Measurements from ENCODE around the gene CDC27.
"Not testable (repeated sequence)": the region's sequence is repeated elsewhere in the genome, so short reads cannot be mapped to it uniquely, and the experiment has no call there.

- TF ChIP-seq, protein P1, sequence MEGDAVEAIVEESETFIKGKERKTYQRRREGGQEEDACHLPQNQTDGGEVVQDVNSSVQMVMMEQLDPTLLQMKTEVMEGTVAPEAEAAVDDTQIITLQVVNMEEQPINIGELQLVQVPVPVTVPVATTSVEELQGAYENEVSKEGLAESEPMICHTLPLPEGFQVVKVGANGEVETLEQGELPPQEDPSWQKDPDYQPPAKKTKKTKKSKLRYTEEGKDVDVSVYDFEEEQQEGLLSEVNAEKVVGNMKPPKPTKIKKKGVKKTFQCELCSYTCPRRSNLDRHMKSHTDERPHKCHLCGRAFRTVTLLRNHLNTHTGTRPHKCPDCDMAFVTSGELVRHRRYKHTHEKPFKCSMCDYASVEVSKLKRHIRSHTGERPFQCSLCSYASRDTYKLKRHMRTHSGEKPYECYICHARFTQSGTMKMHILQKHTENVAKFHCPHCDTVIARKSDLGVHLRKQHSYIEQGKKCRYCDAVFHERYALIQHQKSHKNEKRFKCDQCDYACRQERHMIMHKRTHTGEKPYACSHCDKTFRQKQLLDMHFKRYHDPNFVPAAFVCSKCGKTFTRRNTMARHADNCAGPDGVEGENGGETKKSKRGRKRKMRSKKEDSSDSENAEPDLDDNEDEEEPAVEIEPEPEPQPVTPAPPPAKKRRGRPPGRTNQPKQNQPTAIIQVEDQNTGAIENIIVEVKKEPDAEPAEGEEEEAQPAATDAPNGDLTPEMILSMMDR (conservative IDR thresholded peaks at IDR 0.05; ENCODE audit: low read length): not testable (repeated sequence)
- TF ChIP-seq EZH2phosphoT487 (IDR thresholded peaks at IDR 0.05; ENCODE audit: borderline replicate concordance): not testable (repeated sequence)
Observed at GRCh38 chr17:47123262-47123661, 65.8 kb downstream of the CDC27 start.

All from Loucy (cell line).